SK-N-SH treated with all-trans-retinoic acid at 6 μM for 48 hours (cell line): ENCODE data around the gene SHC4.

ENCODE experiments used
- ARNTL ChIP-seq: fragments of 450-650 bp; formaldehyde crosslinking; IDR thresholded peaks from 2 replicates; pipeline ENCODE4 v1.5.0; 2020; ENCODE audit warnings: low read depth, mild to moderate bottlenecking, moderate library complexity, borderline replicate concordance
- PATZ1 ChIP-seq: fragments of 250-450 bp; sonication (Bioruptor Pico); IDR thresholded peaks from 2 replicates; pipeline ENCODE4 v1.8.0; 2020; ENCODE audit warnings: mild to moderate bottlenecking, moderate library complexity, borderline replicate concordance
- TCF4 ChIP-seq: fragments of 250-450 bp; sonication (Bioruptor Pico); IDR thresholded peaks from 2 replicates; pipeline ENCODE4 v1.8.0; 2021; ENCODE audit warnings: mild to moderate bottlenecking, moderate library complexity, borderline replicate concordance

GRCh38 chr15:48865370-48866079, 98.2 kb downstream of the SHC4 start:
- TF ChIP-seq TCF4 (CRISPR knock-in tag) (no peak), PATZ1 (CRISPR knock-in tag) (no peak), ARNTL (CRISPR knock-in tag) (no peak)
